NOMO-1 treated with dmso at 0.1 percent for 144 hours (cell line): ENCODE measurements around the gene LRRC36.
"Not testable (repeated sequence)": the region's sequence is repeated elsewhere in the genome, so short reads cannot be mapped to it uniquely, and the experiment has no call there.

Experiments used
- DNase-seq: peaks from one replicate; lab custom pipeline; 2025; ENCODE audit not compliant: unreplicated experiment; lab: John Stamatoyannopoulos, UW

The LRRC36 gene

DNA sequence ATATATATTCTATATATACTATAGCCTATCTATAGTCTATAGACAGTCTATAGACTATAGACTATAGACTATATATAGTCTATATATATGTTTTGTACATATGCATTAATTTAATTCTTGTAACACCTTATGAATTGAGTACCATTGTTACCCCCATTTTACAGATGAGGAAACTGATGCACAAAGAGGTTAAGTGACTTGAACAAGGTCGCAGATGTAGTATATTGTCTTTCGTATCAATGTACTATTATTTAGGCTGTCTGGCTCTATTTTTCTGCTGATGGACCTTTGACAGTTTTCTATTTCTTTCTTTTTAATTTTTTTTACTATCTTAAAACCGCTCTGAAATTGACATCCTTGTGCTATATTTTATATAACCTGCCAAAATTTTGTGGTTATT lies 14.6 kb downstream of the LRRC36 start:
- DNase-seq = no peak

- DNase-seq = no peak
Observed at GRCh38 chr16:67342616-67343015, 16.0 kb downstream of the LRRC36 start.

DNA sequence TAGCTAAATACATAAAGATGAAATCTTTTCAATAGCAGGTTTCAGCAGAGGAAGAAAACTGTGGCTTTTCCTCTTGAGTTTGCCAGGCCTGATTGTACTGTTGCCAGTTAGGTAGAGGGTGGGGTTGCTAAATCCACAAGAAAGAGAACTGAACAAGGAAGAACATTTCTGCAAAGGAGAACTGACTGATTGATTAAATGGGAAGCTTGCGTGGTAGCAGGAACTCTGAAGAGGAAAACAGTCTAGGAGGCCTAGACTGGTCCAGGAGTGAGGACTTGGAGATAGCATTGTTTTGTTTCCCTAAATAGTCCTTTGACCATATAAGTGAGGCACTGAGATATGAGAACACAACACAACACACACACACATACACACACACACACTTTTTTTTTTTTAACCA lies 18.8 kb downstream of the LRRC36 start:
- DNase-seq = no peak

DNA sequence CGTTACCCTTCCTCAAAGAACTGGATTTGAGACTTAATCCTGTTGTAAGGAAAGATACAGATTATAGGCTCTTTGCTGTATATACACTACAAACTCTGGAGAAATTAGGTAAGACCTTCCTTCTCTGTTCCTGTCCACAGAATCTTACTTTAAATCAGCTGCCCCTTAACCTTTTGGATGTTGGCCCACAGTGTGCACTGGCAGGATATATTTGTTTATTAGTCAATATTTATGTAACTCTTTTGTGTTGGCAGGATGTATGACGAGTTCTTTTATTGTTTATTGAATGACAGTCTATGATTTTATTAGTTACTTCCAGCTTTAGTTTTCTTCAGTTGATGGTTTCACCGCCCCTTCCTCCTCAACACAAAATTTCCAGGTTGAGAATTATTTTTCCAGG lies 19.7 kb downstream of the LRRC36 start:
- DNase-seq = no peak

DNA sequence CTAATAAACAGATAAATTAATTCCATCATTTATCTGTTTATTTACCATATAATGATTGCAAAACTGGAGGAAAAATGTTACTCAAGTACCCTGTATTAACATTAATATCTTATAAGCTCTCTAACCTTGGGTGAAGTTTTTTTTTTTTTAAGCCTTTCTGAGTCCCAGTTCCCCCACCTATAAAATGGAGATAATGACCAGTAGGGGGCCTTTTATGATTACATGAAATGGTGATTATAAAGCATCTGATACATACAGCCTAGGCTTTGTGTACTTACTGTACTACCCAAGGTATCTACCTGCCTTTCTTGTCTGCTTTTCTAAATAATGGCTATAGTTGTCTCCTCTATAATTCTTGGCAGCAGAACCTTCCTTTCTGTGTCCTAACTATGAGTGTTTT lies 22.6 kb downstream of the LRRC36 start:
- no peak for DNase-seq

GRCh38 chr16:67350324-67350723 lies 23.7 kb downstream of the LRRC36 start:
- no peak for DNase-seq

- DNase-seq = not testable (repeated sequence)
Observed at GRCh38 chr16:67352463-67352862, 25.8 kb downstream of the LRRC36 start.

DNA sequence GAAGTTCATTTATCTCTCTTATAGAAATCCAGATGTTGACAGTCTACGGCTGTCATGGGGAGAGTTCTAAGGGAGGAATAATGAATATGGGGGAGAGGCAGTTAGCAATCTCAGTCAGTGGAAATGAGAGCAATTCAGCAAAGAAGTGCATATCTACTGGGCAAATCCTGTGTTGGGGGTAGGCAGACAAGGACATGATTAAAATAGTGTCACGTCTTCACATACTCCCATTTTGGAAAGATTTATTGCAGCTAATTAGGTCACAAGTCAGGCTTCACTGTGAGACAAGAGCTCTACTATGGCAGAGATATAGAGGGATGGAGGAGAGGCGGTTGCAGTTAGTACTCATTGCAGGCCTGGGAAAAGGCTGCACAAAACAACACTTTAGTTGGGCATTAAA lies 29.8 kb downstream of the LRRC36 start:
- DNase-seq = no peak

- DNase-seq = no peak
Observed at GRCh38 chr16:67357561-67357960, 30.9 kb downstream of the LRRC36 start.

DNA sequence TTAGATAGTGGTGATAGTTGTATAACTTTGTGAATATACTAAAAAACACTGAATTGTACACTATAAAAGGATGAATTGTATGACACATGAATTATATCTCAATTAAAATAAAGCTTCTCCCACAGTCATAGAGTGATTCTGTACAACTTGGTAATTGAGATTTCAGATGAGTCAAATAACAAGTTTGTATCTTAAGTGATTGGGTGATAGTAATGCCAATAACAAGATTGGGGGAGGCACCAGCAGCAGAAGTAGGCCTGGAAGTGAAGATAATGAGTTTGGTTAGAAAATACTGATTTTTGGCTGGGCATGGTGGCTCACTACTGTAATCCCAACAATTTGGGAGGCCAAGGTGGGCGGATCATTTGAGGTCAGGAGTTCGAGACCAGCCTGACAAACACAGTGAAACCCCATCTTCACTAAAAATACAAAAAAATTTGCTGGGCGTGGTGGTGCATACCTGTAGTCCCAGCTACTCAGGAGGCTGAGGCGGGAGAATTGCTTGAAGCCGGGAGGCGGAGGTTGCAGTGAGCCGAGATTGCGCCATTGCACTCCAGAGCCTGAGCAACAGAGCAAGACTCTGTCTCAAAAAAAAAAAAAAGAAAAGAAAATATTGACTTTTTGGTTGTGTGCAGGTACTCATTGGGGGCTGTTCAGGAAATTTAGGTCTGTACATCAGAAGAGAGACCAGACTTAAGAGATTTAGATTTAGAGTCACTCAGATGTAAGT lies 33.1 kb downstream of the LRRC36 start:
- DNase-seq = not testable (repeated sequence)

- no peak for DNase-seq
Observed at GRCh38 chr16:67361038-67361437, 34.4 kb downstream of the LRRC36 start.

GRCh38 chr16:67364600-67365235 lies 38.1 kb downstream of the LRRC36 start:
- DNase-seq = no peak

- no peak for DNase-seq
Observed at GRCh38 chr16:67370661-67371060, 44.0 kb downstream of the LRRC36 start.

DNA sequence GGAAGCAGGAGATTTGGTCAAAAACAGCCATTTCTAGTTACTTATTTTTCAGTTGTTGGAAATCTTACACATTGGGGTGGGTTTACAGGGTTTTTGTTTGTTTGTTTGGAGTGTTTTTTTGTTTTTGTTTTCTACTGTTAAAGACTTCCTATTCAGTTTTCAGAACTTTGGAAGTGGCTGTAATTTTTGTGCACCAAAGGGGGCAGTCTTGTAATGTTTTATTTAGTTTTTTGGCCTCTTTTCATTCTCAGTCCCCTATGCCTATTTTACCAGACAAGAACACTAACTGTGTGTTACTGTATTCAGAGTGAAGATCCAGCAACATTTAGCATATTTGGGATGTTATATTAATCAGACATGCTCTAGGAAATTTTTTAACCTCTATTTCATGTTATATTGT lies 46.0 kb downstream of the LRRC36 start:
- DNase-seq = no peak

DNA sequence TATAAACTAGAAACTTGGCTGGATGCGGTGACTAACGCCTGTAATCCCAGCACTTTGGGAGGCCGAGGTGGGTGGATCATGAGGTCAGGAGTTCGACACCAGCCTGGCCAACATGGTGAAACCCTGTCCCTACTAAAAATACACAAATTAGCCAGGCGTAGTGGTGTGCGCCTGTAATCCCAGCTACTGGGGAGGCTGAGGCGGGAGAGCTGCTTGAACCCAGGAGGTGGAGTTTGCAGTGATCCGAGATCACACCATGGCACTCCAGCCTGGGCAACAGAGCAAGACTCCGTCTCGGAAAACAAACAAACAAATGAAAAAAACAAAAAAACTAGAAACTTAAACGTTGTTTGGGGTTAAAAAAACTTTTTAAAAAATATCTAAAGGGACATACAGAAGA lies 49.4 kb downstream of the LRRC36 start:
- not testable (repeated sequence) for DNase-seq

DNA sequence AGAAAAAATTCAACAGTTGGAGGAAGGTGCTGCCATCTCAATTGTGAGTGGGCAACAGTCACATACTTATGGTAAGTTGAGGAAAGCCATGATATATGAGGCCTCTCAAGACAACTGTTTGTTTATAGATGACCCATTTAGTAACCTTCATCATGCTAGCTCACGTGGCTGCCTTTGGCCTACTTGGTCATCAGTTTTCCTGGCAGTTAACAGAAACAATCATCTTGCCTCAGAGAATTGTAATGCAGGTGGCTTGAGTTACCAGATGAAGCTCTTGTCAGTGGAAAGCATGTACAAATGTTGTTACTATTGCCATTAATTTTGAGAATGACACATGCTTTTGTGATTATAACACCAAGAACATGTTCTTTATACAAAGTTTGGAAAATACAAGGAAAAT lies 52.0 kb downstream of the LRRC36 start:
- DNase-seq = no peak

DNA sequence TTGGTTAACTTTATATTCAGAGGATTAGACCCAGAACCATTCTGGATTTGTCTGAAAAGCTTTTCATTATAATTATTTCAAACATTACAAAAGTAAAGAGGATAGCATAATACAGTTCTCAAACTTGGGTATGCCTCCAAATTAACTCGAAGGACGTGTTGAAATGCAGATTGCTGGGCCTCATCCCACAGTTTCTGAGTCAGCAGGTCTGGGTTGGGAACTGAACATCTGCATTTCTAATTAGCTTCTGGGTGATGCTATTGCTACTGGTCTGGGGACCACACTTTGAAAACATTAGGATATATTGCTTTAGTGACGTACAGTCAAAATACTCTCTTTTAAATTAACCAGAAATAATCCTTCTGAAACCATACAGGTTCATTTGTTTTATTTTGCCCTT lies 56.7 kb downstream of the LRRC36 start:
- no peak for DNase-seq

DNA sequence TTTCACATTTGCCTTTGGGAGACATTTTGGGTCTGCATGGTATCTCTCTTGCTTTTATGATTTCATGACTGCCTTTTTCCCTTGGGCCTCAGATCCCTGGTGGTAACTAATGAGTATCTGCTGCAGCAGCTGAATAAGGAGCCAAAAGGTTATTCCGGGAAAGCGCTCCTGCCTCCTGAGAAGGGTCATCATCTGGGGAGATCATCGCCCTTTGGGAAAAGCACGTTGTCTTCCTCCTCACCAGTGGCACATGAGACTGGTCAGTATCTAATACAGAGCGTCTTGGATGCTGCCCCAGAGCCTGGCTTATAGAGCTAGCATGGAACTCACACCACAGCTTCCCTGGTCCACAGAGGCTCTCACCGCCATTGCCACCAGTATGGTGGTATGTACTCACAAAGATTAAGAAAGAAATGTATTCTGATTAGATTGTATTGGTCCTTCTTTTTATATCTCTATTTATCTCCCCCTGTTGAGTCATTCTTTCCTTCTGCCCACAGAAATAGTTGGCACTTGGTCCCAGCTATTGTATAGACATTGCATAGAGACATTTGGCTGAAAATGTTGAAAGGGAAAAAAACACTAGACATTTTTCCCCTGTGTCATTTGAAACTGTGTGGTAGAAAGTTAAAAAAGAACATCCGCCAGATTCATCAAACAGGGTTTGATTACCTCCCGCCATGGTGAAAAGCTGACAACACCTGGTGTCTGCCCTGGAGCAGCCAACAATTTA lies 58.3 kb downstream of the LRRC36 start:
- no peak for DNase-seq

GRCh38 chr16:67386861-67387455 lies 60.3 kb downstream of the LRRC36 start:
- DNase-seq = no peak

DNA sequence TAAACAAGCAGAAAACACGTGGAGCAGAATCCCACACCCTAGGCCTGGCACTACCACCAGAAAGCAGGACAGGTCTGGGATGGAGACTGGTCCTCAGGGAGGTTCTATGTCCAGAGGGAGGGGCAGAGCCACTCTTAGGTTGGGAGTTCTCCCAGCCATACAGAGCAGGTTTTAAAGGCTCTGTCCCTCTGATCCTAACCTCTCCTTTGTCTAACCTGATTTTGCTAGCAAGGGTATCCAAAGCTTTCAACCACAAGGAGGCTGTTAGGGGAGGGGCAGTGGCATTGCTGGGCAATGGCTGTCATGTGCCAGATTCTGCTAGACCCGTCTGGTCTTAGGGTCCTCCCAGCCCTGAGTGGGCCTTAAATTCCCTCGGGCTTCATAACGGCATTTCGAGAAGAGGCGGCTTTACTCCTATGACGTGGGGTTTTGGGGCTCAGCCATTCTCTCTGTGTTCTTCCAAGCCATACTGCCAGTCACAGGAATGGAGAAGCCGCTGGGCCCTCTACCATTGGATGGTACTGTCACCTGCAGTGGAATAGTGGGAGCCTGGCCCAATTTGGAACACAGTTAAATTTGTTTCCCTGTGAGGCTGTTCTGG lies 61.0 kb downstream of the LRRC36 start:
- DNase-seq = no peak

GRCh38 chr16:67388191-67388590 lies 61.6 kb downstream of the LRRC36 start:
- DNase-seq = no peak
